Activated T-helper 2 cell treated with anti-CD3 and anti-CD28 coated beads, Interferon-gamma antibody, Interleukin-2, Interleukin-4, amounts not matched to agents 10 μg/mL and 5 μg/mL and 100 μg/mL, durations not matched to agents 14 hours and 24 hours and 36 hours (primary cell): ENCODE results near the gene IGSF9B. TPM values are rescaled to one million over a fixed set of nuclear protein-coding genes. Genes with fewer than 3 reads are reported as not detected.
A peak's percentile ranks its signal among the peaks of the same experiment; 100 is the strongest.

ENCODE experiments used
- DNase-seq: peaks from one replicate; pipeline ENCODE4 v3.0.0; 2021; ENCODE audit warnings: low spot score
- H3K27ac Mint-ChIP-seq: one replicate; pipeline ENCODE4 v1.8.0; 2021; ENCODE audit warnings: mixed read lengths
- H3K27me3 Mint-ChIP-seq: one replicate; pipeline ENCODE4 v1.8.0; 2021; ENCODE audit warnings: low read depth, mixed read lengths
- H3K36me3 Mint-ChIP-seq: one replicate; pipeline ENCODE4 v1.8.0; 2021; ENCODE audit warnings: low read depth, mixed read lengths
- H3K4me1 Mint-ChIP-seq: one replicate; pipeline ENCODE4 v1.8.0; 2021; ENCODE audit warnings: low read depth, mixed read lengths
- H3K4me3 Mint-ChIP-seq: one replicate; pipeline ENCODE4 v1.8.0; 2021; ENCODE audit warnings: low read depth, mild to moderate bottlenecking, moderate library complexity, mixed read lengths
- H3K9me3 Mint-ChIP-seq: one replicate; pipeline ENCODE4 v1.8.0; 2021; ENCODE audit warnings: mixed read lengths
- intact Hi-C: fragments of 100-400 bp; cut with micrococcal nuclease; formaldehyde crosslinking; loops from one replicate; pipeline ENCODE4 v1.15.1; 2023
- total RNA-seq: library from RNA; stranded (reverse); gene quantifications from 2 replicates; pipeline ENCODE4 v1.2.3, GENCODE V29; 2022

Gene IGSF9B
- total RNA-seq, 1 donor from 2014 or later = 101 TPM

- Mint-ChIP-seq H3K4me1 (peaks cover 26% of the 10 kb centered on the region), H3K27me3 (no peaks in the 10 kb centered on the region), H3K36me3 (peaks cover 88% of the 10 kb centered on the region), H3K27ac (no peak overlapping the region), H3K4me3 (no peak overlapping the region), H3K9me3 (no peaks in the 10 kb centered on the region)
- intact Hi-C loops = no loop called here
- no peak for DNase-seq
These were observed 19.8 kb downstream of the IGSF9B start for GRCh38 chr11:133937015-133937414.

GRCh38 chr11:133936592-133936991, 20.2 kb downstream of the IGSF9B start:
- Mint-ChIP-seq H3K4me3 (no peak overlapping the region), H3K9me3 (no peaks in the 10 kb centered on the region), H3K27me3 (no peaks in the 10 kb centered on the region), H3K4me1 (peaks cover 23% of the 10 kb centered on the region), H3K27ac (no peak overlapping the region), H3K36me3 (peaks cover 87% of the 10 kb centered on the region)
- intact Hi-C loops = no loop called here
- DNase-seq = no peak

DNA sequence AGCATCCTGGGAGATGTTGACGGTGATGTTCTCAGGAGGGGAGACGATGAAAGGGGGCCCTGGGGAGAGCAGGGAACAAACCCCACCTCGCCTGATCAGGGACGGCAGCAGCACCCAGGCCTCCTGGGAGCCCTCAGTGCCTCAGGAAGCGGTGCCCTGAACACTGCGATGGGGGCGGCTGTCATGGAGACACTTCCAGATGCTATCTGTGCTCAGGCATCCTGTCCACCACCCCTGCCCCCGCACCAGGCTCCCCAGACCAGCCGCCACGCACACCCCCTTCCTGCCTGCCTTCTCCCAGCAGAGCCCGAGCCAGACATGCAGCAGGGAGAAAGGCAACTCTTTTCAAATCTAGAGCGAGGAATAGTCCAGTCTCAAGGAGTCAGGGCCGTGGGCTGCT, 20.6 kb downstream of the IGSF9B start:
- Mint-ChIP-seq H3K27ac (no peak overlapping the region), H3K9me3 (no peaks in the 10 kb centered on the region), H3K4me3 (no peak overlapping the region), H3K27me3 (no peaks in the 10 kb centered on the region), H3K36me3 (peaks cover 86% of the 10 kb centered on the region), H3K4me1 (peaks cover 18% of the 10 kb centered on the region)
- intact Hi-C loops = no loop called here
- DNase-seq = no peak

DNA sequence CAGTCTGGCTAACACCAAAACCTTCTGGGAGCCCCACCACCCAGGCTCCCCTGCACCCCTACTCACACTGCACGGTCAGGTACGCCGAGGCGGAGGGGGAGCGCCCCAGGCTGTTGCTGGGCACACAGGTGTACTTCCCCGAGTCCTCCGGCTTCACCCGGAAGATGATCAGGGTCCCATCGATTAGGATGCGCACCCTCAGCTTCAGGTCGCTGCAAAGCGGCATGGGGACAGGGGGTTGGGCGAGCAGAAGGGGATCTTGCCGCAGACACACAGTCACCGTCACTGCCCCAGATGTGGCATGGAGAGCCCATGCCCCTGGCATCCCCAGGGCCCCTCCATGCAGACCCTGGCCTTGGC, 21.2 kb downstream of the IGSF9B start:
- Mint-ChIP-seq H3K36me3 (peaks cover 83% of the 10 kb centered on the region), H3K27me3 (no peaks in the 10 kb centered on the region), H3K4me1 (peaks cover 17% of the 10 kb centered on the region), H3K9me3 (no peaks in the 10 kb centered on the region), H3K4me3 (no peak overlapping the region), H3K27ac (no peak overlapping the region)
- intact Hi-C loops = no loop called here
- DNase-seq = no peak

GRCh38 chr11:133934599-133935550, 21.9 kb downstream of the IGSF9B start:
- H3K4me1 Mint-ChIP-seq = peaks cover 21% of the 10 kb centered on the region
- no peak overlapping the region for H3K4me3 Mint-ChIP-seq
- H3K27me3 Mint-ChIP-seq = no peaks in the 10 kb centered on the region
- peaks cover 81% of the 10 kb centered on the region for H3K36me3 Mint-ChIP-seq
- intact Hi-C loops = no loop called here
- peak overlapping the region; percentile 76 for H3K27ac Mint-ChIP-seq
- H3K9me3 Mint-ChIP-seq = no peaks in the 10 kb centered on the region
- no peak for DNase-seq

- H3K27ac Mint-ChIP-seq = peak overlapping the region; percentile 33
- intact Hi-C loops = no loop called here
These were observed 22.7 kb downstream of the IGSF9B start for GRCh38 chr11:133934096-133934495.

GRCh38 chr11:133931449-133932060, 25.2 kb downstream of the IGSF9B start:
- no peaks in the 10 kb centered on the region for H3K27me3 Mint-ChIP-seq
- intact Hi-C loops = no loop called here
- DNase-seq = no peak
- peaks cover 36% of the 10 kb centered on the region for H3K4me1 Mint-ChIP-seq
- no peak overlapping the region for H3K4me3 Mint-ChIP-seq
- H3K9me3 Mint-ChIP-seq = no peaks in the 10 kb centered on the region
- peak overlapping the region; percentile 72 for H3K27ac Mint-ChIP-seq
- H3K36me3 Mint-ChIP-seq = peaks cover 75% of the 10 kb centered on the region

More at GRCh38 chr11:133934096-133934495, 22.7 kb downstream of the IGSF9B start:
- Mint-ChIP-seq H3K4me1 (peaks cover 23% of the 10 kb centered on the region), H3K36me3 (peaks cover 81% of the 10 kb centered on the region), H3K27me3 (no peaks in the 10 kb centered on the region), H3K4me3 (no peak overlapping the region), H3K9me3 (no peaks in the 10 kb centered on the region)
- no peak for DNase-seq

- Mint-ChIP-seq H3K4me1 (peaks cover 36% of the 10 kb centered on the region), H3K27me3 (no peaks in the 10 kb centered on the region), H3K27ac (peak overlapping the region; percentile 70), H3K36me3 (peaks cover 74% of the 10 kb centered on the region), H3K4me3 (no peak overlapping the region), H3K9me3 (no peaks in the 10 kb centered on the region)
- DNase-seq = no peak
- intact Hi-C loops = no loop called here
These were observed 25.9 kb downstream of the IGSF9B start for GRCh38 chr11:133930767-133931448.

DNA sequence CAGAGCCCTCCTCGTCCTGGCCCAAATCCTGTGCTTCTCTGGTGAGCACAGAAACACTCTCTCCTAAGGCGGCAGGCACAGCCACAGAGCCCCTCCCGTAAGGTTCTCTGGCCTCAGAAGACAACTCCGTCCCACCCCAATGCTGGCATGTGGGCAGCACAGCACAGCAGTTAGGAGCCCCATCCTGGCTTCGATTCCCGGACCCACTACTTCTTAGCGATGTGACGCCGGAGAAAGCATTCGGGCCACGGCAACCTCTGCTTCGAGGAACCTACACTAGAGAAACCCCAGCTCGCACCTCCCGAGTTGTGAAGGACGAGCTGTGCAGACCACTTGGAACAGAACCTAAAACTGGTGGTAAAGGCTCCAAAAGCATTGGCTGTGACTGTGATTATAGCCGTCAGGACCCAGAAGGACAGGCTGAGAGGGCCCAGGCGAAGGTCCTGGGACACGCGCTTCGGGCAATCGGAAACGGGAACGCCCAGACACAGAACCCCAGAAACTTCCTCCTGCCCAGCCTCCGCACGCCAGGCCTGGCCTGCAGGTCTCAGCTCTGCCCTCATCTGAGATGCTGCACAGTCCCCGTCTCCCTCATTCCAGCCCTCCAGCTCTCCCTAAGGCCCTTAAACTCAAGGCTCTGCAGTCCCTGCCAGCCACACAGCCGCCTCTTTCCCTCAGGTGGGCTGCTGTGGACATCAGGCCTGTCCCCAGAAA, 26.6 kb downstream of the IGSF9B start:
- Mint-ChIP-seq H3K4me1 (peaks cover 36% of the 10 kb centered on the region), H3K27me3 (no peaks in the 10 kb centered on the region), H3K27ac (peak overlapping the region; percentile 98), H3K4me3 (no peak overlapping the region), H3K9me3 (no peaks in the 10 kb centered on the region), H3K36me3 (peaks cover 74% of the 10 kb centered on the region)
- no peak for DNase-seq
- intact Hi-C loops = no loop called here

GRCh38 chr11:133929401-133930052, 27.2 kb downstream of the IGSF9B start:
- no peaks in the 10 kb centered on the region for H3K27me3 Mint-ChIP-seq
- no peak for DNase-seq
- intact Hi-C loops = loop anchor here (5.0 kb wide), 3 partner anchors 213 to 403 kb away; partner anchors contain the start of genes GLB1L2, NCAPD3 and VPS26B
- no peaks in the 10 kb centered on the region for H3K9me3 Mint-ChIP-seq
- H3K27ac Mint-ChIP-seq = peak overlapping the region; percentile 98
- H3K4me1 Mint-ChIP-seq = peaks cover 32% of the 10 kb centered on the region
- H3K36me3 Mint-ChIP-seq = peaks cover 74% of the 10 kb centered on the region
- H3K4me3 Mint-ChIP-seq = peak overlapping the region; percentile 45

DNA sequence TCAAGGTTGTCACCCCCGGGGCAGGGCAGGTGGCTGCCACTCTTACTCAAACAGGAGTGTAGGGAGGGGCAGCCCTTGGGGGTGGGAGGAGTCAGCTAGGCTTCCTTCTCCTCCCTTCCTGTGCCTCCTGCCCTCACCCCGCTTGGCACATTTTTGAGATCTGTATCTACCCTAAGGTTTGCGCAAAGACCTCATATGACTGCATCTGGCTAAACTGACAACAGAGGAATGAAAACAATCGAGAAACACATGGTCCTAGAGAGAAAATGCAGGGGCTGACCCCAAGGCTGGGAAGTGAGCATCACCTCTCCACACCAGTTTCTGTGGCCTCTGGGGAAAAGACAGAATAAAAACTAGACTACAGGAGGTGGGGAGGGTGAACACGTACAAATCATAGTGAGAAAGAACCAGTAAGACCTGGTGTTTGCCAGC, 28.1 kb downstream of the IGSF9B start:
- H3K4me1 Mint-ChIP-seq = peaks cover 32% of the 10 kb centered on the region
- peak overlapping the region; percentile 98 for H3K27ac Mint-ChIP-seq
- no peaks in the 10 kb centered on the region for H3K27me3 Mint-ChIP-seq
- H3K36me3 Mint-ChIP-seq = peaks cover 72% of the 10 kb centered on the region
- no peaks in the 10 kb centered on the region for H3K9me3 Mint-ChIP-seq
- peak overlapping the region; percentile 27 for H3K4me3 Mint-ChIP-seq
- intact Hi-C loops = loop anchor here (1.0 to 5.0 kb wide), 6 partner anchors 17 to 404 kb away; partner anchors contain the start of genes GLB1L2, NCAPD3 and VPS26B
- peak; percentile 71 for DNase-seq
